PC-3 (cell line): ENCODE results near the gene RASSF4. TPM values are rescaled to one million over a fixed set of nuclear protein-coding genes. Genes with fewer than 3 reads are reported as not detected.

Experiments used
- ATAC-seq: fragments of 200-7000 bp; cut with Tn5 transposase; 2 replicates; pipeline ENCODE4 v1.9.1; 2020; ENCODE audit warnings: mild to moderate bottlenecking, moderate library complexity
- BruUV-seq: library from RNA; stranded (reverse); fragments of 400-500 nt; replicated peaks from 2 replicates; lab custom pipeline; 2021; lab: Mats Ljungman, UMichigan
- CTCF ChIA-PET: fragments of 300-600 bp; sonication (Branson Sonifier 250); formaldehyde crosslinking; loops from one replicate; lab custom pipeline; 2022; ENCODE audit warnings: antibody characterized with exemption; lab: Charles Lee
- POLR2A ChIA-PET: fragments of 300-600 bp; sonication (Branson Sonifier 250); formaldehyde crosslinking; loops from one replicate; lab custom pipeline; 2022; ENCODE audit warnings: antibody characterized with exemption; ENCODE audit not compliant: unreplicated experiment; lab: Charles Lee
- DNase-seq: peaks from one replicate; pipeline ENCODE4 v3.0.0-alpha.2; 2015
- H2AFZ ChIP-seq: fragments of 300-600 bp; sonication (generic); 2 replicates; pipeline ENCODE4 v1.6.0; 2016; ENCODE audit warnings: antibody characterized with exemption, low read length
- H3F3A ChIP-seq: fragments of 300-600 bp; sonication (generic); one replicate; pipeline ENCODE4 v1.6.0; 2017; ENCODE audit warnings: antibody characterized with exemption, low read length, control low read depth, mild to moderate bottlenecking; ENCODE audit not compliant: unreplicated experiment
- H3K27ac ChIP-seq: fragments of 300-600 bp; sonication (generic); 2 replicates; pipeline ENCODE4 v1.5.1; 2016; ENCODE audit warnings: mild to moderate bottlenecking, low read length
- H3K27me3 ChIP-seq: fragments of 300-600 bp; sonication (generic); 2 replicates; pipeline ENCODE4 v1.6.1; 2016; ENCODE audit warnings: low read length, mixed read lengths
- H3K36me3 ChIP-seq: fragments of 300-600 bp; sonication (generic); 2 replicates; pipeline ENCODE4 v1.6.1; 2016; ENCODE audit warnings: low read depth, mixed run types, low read length, mixed read lengths
- H3K4me1 ChIP-seq: fragments of 300-600 bp; sonication (generic); 2 replicates; pipeline ENCODE4 v1.5.1; 2016; ENCODE audit warnings: low read length; ENCODE audit not compliant: insufficient read depth
- H3K4me2 ChIP-seq: fragments of 300-600 bp; sonication (generic); 2 replicates; pipeline ENCODE4 v1.6.0; 2016; ENCODE audit warnings: low read length
- H3K4me3 ChIP-seq: fragments of 300-600 bp; sonication (generic); 2 replicates; pipeline ENCODE4 v1.5.1; 2016; ENCODE audit warnings: mild to moderate bottlenecking, low read length, mixed read lengths
- H3K79me2 ChIP-seq: fragments of 300-600 bp; sonication (generic); 2 replicates; pipeline ENCODE4 v1.6.1; 2017; ENCODE audit warnings: low read length, mixed read lengths
- H3K9ac ChIP-seq: fragments of 300-600 bp; sonication (generic); 2 replicates; pipeline ENCODE4 v1.6.0; 2016; ENCODE audit warnings: mild to moderate bottlenecking, low read length
- H3K9me2 ChIP-seq: fragments of 300-600 bp; sonication (generic); replicated peaks from 2 replicates; pipeline ENCODE4 v1.6.1; 2016; ENCODE audit warnings: mixed run types, low read length, mixed read lengths
- H3K9me3 ChIP-seq: fragments of 300-600 bp; sonication (generic); 2 replicates; pipeline ENCODE4 v1.6.1; 2016; ENCODE audit warnings: low read length, mixed read lengths
- H4K20me1 ChIP-seq: fragments of 300-600 bp; sonication (generic); 2 replicates; pipeline ENCODE4 v1.6.1; 2016; ENCODE audit warnings: low read length, mixed read lengths
- EZH2 ChIP-seq: fragments of 300-600 bp; sonication (generic); IDR thresholded peaks from one replicate; pipeline ENCODE4 v1.6.1; 2017; ENCODE audit warnings: antibody characterized with exemption, mild to moderate bottlenecking, low read length; ENCODE audit not compliant: unreplicated experiment
- EZH2phosphoT487 ChIP-seq: fragments of 300-600 bp; sonication (generic); IDR thresholded peaks from 2 replicates; pipeline ENCODE4 v1.6.1; 2018; ENCODE audit warnings: mild to moderate bottlenecking, antibody characterized with exemption, low read length, borderline replicate concordance
- intact Hi-C: fragments of 100-400 bp; cut with micrococcal nuclease; formaldehyde crosslinking; loops from 2 replicates; pipeline ENCODE4 v1.9.0; 2023
- total RNA-seq: library from RNA; depleted of rRNA; stranded (reverse); fragments of >200 nt; gene quantifications from 2 replicates; pipeline ENCODE4 v1.2.3, GENCODE V29; 2014
- TF ChIP-seq, protein P1 (sequence below): fragments of 300-600 bp; sonication (generic); conservative IDR thresholded peaks from 2 replicates; pipeline ENCODE4 v1.5.1; 2017; ENCODE audit warnings: antibody characterized with exemption, low read depth, mild to moderate bottlenecking, low read length

The RASSF4 gene
- total RNA-seq, 1 experiment from 2014 or later = 8.7 TPM

DNA sequence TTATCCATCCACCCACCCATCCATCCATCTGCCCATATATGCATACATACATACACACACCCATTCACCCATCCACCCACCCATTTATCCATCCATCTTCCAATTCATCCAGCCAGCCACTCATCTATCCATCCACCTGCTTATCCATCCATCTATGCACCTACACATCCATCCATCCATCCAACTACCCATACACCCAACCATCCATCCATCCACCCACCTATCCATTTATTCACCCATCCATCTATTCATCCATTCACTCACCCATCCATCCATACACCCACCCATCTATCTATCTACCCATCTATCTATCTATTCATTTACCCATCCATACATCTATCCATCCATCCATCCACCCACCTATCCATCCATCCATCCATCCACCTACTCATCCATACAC, 31.1 kb upstream of the RASSF4 start:
- Histone ChIP-seq H2AFZ (no peak overlapping the region), H3K9me2 (no peaks in the 10 kb centered on the region), H3K4me1 (no peaks in the 10 kb centered on the region), H4K20me1 (no peaks in the 10 kb centered on the region), H3K4me2 (no peak overlapping the region), H3K4me3 (no peak overlapping the region), H3K27ac (no peak overlapping the region), H3F3A (no peaks in the 10 kb centered on the region), H3K9me3 (no peaks in the 10 kb centered on the region), H3K36me3 (no peaks in the 10 kb centered on the region), H3K9ac (no peak overlapping the region), H3K27me3 (peaks cover 19% of the 10 kb centered on the region; the same call in 1 of the 2 replicates), H3K79me2 (no peaks in the 10 kb centered on the region)
- intact Hi-C loops = no loop called here
- CTCF ChIA-PET = no interaction called here
- ATAC-seq = no peak
- POLR2A ChIA-PET = no interaction called here
- no TSS peak for BruUV-seq
- DNase-seq = no peak
- TF ChIP-seq, protein P1, sequence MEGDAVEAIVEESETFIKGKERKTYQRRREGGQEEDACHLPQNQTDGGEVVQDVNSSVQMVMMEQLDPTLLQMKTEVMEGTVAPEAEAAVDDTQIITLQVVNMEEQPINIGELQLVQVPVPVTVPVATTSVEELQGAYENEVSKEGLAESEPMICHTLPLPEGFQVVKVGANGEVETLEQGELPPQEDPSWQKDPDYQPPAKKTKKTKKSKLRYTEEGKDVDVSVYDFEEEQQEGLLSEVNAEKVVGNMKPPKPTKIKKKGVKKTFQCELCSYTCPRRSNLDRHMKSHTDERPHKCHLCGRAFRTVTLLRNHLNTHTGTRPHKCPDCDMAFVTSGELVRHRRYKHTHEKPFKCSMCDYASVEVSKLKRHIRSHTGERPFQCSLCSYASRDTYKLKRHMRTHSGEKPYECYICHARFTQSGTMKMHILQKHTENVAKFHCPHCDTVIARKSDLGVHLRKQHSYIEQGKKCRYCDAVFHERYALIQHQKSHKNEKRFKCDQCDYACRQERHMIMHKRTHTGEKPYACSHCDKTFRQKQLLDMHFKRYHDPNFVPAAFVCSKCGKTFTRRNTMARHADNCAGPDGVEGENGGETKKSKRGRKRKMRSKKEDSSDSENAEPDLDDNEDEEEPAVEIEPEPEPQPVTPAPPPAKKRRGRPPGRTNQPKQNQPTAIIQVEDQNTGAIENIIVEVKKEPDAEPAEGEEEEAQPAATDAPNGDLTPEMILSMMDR = no peak
- TF ChIP-seq EZH2 = no peak
- TF ChIP-seq EZH2phosphoT487 = no peak

DNA sequence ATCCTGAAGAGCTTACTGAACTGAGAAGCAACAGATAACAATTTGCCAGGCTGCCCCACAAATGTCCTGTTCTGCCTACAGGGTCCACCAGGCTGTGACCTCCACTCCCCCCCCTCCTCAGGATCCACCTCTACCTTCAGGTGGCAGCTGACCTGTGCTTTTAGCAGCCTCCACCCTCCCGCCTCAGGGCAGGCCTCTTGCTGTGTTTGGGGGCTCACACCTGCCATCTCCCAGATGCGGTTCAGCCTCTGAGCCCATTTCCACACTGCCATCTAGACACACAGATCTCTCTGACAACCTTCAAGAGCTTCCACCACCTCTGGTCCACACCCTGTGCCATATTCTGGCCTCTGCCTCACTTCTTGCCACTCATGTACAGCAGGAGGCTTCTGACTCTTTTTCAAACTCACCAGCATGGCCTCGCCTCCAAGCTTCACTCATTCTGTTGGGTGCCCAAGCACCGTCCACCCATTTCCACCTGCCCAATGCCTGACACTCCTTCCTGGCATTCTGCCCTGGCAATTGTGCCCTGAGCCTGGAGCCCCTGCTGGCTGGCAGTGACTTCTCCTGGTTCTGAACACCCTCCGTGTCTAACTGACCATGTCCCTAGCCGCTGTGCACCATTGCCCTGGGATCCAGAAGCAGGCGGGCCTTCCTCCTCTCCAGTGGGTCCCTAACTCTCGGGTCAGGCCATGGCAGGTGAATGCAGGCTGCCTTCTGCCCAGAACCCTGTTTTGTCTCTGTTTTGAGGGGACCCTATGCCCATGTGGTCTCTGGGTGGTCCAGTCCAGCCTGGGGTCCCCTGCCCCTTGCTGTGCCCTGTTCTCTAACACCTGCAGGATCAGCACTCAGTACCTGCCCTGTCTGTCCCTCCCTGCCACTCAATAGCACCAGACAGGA, 30.0 kb upstream of the RASSF4 start:
- ChIA-PET POLR2A (no interaction called here), CTCF (no interaction called here)
- H2AFZ ChIP-seq = no peak overlapping the region
- no peaks in the 10 kb centered on the region for H3K9me2 ChIP-seq
- no peak overlapping the region for H3K9ac ChIP-seq
- TF ChIP-seq EZH2 = no peak
- DNase-seq (no peak), ATAC-seq (no peak)
- no peaks in the 10 kb centered on the region for H3K4me1 ChIP-seq
- H3K79me2 ChIP-seq = no peaks in the 10 kb centered on the region
- H3K4me3 ChIP-seq = no peak overlapping the region
- intact Hi-C loops = loop anchor here (5.0 kb wide), 1 partner anchor 278 kb away; no protein-coding TSS in a partner anchor
- H3K4me2 ChIP-seq = no peak overlapping the region
- H3K36me3 ChIP-seq = no peaks in the 10 kb centered on the region
- no peak overlapping the region for H3K27ac ChIP-seq
- no peaks in the 10 kb centered on the region for H3F3A ChIP-seq
- peaks cover 8% of the 10 kb centered on the region; the same call in 1 of the 2 replicates for H3K27me3 ChIP-seq
- no peaks in the 10 kb centered on the region for H4K20me1 ChIP-seq
- H3K9me3 ChIP-seq = no peaks in the 10 kb centered on the region
- no TSS peak for BruUV-seq

DNA sequence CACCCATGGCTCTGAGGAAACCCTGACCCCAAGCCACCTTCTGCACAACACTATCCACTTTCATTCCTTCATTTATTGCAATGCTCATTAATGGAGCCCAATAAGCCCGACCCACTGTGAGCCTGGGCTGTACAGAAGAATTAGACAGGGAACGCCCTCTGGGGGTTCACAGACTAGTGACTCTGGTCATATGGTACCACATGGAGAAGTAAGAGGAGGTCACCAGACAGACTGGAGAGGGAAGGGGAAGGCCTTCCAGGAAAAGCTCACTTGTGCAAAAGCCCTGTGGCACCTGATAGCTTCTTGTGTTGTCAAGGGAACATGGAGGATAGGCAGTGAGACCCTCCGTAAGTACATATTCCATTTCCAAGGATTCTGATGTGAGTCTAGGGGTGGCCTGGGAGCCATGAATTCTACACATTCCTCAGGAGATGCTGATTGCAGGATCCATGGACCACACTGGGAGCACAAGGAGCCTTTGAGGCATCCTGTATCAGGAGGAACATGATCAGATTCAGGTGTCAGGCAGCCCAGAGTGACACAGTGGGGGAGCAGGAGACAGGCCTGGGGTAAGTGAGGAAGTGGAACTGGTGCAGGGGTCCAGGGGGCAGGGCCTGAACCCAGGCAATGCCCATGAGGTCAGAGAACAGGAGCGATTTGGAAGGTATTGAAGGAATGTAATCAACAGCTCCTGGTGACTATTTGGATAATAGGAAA, 28.5 kb upstream of the RASSF4 start:
- ChIA-PET CTCF (no interaction called here), POLR2A (no interaction called here)
- H3K27me3 ChIP-seq = 0 out of 2 replicates have a peak, but pooled peaks cover 5% of the 10 kb centered on the region
- BruUV-seq = no TSS peak
- no peaks in the 10 kb centered on the region for H4K20me1 ChIP-seq
- no peak overlapping the region for H3K27ac ChIP-seq
- H3K9me3 ChIP-seq = no peaks in the 10 kb centered on the region
- H3K9ac ChIP-seq = no peak overlapping the region
- H3K79me2 ChIP-seq = no peaks in the 10 kb centered on the region
- H3K4me1 ChIP-seq = no peaks in the 10 kb centered on the region
- no peak overlapping the region for H3K4me2 ChIP-seq
- H2AFZ ChIP-seq = no peak overlapping the region
- H3K9me2 ChIP-seq = no peaks in the 10 kb centered on the region
- ATAC-seq (no peak), DNase-seq (no peak)
- no peak overlapping the region for H3K4me3 ChIP-seq
- intact Hi-C loops = loop anchor here (5.0 kb wide), 1 partner anchor 276 kb away; no protein-coding TSS in a partner anchor
- TF ChIP-seq, protein P1 = no peak
- TF ChIP-seq EZH2phosphoT487 (no peak), EZH2 (no peak)
- H3F3A ChIP-seq = no peaks in the 10 kb centered on the region
- no peaks in the 10 kb centered on the region for H3K36me3 ChIP-seq
